Activated T-helper 1 cell treated with Interleukin-2 at 50 U/mL for 16 hours (primary cell): ENCODE results near the gene IHH.

ENCODE experiments used
- DNase-seq: peaks from one replicate; pipeline ENCODE4 v3.0.0-alpha.2; 2020; ENCODE audit warnings: low read depth

The IHH gene

DNA sequence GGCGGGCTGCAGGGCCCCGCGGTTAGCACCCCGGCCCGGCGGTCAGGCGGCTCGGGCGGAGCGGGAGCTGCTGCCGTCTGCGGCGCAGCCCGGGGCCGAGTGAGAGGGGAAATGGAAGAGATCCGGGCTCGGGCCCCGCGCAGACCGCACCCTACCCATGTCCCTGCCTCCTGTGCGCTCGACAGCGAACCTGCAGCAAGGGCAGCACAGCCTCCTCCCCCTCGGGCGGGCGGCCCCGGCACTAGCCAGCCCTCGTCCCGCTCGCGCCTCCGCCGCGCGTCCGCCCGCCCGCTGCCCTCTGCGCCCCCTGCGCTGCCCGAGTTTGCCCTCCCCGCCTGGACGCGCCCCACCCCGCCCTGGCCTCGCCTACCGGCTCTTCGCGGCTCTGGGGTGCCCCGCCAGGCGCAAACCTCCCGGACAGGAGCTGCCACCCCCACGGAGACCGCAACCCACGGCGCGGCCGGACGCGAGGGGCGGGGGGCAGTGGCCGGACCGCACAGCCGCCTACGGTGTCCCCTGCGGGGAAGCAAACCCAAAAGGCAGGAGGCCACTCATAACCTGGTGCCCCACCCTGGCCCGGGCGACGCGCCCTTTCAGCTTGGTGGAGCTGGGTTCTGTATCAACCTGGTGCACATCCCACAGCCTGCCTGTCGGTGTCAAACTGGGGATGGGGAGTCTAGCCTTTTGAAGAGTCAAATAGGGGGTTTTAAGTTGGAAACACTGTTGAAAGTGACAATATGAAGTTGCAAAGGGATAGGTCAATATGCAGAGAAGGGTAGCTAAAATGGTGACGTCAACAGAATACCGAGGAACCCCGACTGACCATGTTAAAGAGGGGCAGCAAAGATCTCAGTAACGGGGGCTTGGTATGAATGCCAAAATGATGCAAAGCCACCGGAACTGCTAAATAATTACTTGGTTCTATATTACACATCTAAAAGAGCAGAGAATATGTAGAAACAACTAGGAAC is at the start of gene IHH:
Gene IHH (minus strand): TSS at position 101 of the 971 bp plus-strand sequence. CDS start 454 bp downstream, outside the sequence.
- DNase-seq = no peak

DNA sequence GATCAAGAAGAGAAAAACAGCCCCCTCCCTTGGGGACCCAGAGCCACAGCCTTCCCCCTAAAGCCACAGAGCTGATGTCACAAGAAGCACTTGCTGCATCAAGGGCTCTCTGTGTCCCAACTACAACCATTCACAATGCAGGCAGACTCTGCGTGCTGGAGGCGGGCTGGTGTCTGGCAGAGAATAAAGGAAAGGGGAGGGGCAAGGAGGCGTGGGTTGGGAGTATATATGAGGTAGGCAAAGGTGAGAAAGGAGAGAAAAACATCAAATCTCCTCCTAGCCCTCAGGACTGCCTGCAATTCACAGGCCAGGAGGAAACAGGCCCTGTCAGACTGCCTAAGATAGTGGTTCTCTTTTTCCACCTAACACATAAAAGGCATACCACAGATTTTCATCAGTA is 48.8 kb upstream of the IHH start:
- no peak for DNase-seq

DNA sequence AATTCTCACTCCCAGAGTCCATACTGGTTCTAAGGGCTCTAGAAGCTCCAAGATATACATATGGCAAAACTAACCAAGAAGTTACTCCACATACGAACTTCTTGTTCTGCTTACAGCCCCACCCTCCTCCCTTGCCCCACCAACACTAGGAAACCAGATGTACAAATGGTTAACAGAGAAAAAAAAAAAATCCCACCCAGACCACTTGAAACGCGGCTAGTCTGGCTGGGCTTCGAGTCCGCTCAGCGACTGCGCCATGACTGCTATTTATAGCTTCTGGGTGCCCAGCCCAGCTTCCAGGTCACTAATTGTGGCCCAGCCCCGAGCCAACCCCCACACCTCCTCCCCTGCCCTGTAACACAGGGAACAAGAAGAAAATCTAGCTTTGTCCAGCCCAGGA is 47.0 kb upstream of the IHH start:
- DNase-seq = no peak

DNA sequence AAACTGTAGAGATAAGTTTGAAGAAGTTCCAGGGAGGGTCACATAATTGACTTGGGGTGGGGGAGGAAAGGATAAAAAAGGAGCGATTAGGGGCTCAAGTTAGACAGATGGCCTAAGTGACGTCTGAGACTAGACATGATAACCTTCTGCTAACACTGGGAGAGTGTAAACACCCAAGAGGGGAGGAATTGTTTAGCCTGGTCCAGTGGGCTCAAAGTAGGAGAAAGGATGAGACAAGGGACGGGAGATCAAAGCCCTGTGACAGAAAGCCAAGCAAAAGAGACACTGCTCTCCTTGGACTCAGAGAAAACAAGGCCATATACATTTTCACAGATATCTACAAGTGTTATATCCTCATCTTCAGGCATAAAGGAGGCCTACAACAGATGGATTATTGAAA is 45.5 kb upstream of the IHH start:
- no peak for DNase-seq

DNA sequence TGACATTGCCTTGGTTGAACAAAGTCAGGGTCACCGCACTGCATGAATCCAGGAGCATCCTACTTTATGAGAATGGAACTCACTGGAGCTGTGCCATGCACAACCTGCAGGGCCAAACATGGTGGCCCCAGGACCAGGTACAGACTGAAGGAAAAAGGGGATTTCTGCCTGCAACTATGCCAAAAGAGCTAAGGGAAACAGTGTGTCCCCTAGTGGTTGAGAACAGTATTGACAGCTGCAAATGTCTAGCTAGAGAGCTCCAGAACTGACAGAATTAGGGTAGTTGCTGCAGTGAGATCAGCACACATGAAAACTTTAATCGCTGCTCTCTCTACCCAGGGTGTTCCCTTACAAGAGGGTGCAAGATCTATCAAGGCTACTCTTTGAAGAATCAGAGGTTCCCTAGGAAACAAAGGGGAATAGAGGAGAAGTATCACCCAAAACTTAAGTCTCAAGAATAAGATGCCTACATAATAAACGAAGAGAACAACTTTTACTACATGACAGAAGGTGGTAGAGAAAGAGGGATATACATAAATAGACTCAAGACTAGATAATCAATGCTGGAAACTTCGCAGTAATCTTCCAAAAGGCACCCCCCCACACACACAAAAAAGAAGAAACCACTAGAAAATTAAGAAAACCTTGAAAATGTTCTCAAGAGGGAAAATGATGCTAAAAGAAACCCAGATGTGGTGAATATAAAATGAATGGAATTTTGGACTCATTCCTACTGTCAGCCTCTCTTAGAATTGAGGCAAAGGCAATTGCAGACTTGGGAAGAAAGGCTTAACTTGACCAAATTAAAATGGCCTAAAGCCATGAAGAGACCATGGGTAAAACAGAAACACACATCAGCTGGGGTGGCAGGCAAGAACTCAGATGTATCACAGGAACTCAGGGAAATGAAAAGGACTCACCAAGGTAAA is 43.6 kb upstream of the IHH start:
- DNase-seq = no peak

DNA sequence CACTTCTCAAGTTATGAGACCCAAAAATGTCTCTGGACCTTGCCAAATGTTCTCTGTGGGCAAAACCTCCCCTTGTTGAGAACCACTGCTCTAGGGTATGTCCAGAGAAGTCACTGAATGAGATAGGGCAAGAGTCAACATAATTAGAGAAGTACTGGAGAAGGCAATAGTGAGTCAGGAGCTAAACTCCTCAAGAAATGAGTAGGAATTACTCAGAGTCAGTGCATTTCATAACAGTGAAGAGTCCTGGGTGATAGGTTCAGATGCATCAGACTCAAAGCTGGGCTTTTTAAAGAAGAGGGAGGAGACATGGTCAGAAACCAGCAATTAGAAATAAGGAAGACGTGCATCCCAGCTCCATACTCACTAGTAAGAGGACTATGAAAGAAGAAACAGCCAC is 38.6 kb upstream of the IHH start:
- no peak for DNase-seq

DNA sequence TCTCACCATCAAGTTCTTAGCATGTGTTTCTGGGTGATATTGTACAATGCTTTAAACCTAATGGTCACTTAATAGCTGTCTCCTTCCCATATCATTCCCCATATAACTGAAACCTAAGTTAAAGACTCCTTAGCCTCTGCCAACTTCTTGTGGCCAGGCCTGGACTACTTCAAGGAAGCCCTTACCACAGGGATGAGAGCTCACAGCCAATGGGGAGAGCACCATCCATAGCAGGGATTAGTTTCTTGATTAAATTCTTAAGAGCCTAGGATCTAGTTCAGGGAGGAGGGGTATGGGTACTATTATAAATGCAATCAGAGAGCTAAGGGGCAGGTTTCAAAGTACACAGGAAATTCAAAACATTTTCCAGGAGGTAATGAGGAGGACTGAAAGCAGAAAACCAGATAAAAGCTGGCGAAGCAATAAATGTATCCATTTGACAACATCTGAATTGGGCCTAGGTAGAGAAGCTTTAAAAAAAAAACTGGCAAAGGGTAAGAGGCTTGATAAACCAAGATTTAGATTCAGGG is 34.8 kb upstream of the IHH start:
- DNase-seq = no peak

DNA sequence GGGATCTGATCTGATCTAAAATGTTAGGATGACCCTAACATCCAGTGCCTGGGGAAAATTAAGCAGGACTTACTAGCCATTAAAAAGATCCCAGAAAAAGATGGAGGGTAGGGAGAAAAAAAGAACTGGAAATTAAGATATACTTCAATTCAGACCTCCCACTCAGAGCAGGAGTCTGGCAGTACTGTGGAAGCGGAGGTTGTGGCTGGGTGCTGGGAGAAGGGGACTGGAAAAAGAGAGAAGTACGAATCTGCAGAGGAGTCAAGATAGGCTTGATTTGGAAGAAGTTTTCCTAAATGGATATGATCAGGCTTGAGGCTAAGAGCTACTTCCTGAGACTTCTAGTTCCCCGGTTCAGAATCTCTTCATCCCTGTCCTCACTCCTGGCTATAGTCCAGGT is 33.5 kb upstream of the IHH start:
- no peak for DNase-seq

DNA sequence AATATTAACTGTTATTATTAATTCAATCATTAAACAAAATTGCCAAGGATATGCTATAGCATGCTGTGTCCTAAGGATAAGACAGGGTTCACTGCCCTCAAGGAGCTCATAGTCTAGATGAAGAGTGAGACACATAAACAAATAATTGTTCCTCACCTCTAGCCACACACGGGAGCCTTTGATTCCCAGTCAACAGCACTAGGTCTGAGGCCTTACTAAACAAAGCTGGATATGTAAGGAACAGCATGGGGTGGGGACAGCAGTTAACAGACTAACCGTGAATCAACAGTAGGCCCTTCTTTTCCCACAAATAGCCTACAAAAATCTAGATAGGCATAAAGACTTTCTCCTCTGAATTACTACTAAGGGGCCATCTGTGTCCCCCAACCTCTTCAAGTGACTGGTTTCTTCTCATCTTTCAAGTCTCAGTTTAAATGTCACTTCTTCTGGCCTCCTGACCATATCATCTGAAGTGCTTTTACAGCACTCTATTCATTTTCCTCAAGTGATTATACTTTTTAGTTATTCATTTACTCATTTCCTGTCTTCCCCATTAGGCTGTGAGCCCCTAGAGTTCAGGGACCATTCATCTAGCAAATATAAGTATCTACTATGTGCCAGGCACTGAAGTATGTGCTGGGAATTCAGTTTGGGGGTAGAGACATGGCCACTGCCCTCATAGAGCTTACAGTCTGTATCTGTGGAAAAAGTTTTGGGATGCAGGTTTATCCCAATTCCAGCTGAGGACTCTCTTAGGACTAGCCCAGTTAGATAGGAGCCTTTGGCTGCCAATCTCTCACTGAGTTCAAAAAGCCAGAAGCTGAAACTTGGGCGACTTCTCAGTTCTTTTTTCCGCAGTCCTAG is 29.9 kb upstream of the IHH start:
- no peak for DNase-seq

DNA sequence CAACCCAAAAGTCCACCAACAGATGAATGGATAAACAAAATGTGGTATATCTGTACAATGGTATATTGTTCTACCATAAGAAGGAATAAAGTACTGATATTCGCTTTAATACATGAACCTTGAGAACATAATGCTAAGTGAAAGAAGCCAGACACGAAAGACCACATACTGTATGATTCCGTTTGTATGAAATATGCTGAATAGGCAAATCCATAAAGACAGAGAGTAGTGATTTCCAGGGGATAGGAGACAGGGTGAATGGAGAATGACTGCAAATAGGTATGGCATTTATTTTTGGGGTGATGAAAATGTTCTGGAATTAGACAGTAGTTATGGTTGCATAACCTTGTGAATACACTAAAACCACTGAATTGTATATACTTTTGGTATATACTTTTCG is 28.6 kb upstream of the IHH start:
- no peak for DNase-seq

DNA sequence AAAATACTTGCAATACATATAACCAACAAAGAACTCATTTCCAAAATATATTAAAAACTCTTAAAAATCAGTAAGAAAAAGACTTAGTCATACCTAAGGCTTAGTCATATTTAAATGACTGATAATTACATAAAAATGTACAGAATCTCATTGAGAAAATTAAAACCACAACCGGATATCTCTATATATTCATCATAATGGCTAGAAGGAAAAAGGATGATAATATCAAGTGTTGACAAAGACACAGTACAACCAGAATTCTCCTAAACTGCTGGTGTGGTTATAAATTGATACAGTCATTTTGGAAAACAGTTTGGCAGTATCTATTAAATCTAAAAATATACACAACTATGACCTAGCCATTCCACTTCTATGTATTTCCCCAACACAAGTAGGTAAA is 27.1 kb upstream of the IHH start:
- no peak for DNase-seq

DNA sequence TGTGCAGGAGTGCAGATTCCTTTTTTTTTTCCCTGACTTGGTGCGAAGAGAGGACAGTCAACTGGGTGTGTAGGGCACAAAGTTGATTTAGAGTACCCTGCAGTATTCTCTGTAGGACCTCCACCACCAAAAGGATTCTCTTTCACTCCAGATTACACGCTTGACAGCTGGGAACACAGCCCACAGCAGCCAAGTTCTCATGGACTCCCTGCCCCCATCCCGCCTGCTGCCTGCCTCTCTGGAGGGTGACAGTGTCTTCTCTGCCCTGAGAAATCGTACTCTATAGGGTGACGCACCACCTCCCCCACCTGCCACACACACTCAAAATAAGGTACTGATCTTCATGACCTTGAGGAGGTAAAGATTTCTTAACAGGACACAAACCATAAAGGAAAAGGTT is 26.6 kb upstream of the IHH start:
- no peak for DNase-seq

DNA sequence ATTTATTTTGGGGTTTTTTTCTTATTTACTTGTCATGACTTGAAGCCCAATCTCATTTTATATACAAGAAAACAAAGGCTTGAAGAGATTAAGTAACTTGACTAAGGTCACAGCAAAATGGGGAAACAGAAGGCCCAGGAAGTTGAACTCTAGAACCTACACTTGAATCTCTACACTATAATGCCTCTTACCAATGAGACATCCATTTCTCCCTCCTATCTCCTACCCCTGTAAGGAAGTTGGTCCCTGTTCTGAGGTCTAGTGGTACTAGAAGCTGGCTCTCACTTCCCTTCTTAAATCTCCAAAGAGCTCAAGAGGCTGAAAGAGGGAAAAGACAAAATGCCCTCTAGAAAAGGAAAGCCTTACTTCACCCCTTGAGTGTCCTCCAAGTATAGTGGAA is 25.5 kb upstream of the IHH start:
- no peak for DNase-seq

DNA sequence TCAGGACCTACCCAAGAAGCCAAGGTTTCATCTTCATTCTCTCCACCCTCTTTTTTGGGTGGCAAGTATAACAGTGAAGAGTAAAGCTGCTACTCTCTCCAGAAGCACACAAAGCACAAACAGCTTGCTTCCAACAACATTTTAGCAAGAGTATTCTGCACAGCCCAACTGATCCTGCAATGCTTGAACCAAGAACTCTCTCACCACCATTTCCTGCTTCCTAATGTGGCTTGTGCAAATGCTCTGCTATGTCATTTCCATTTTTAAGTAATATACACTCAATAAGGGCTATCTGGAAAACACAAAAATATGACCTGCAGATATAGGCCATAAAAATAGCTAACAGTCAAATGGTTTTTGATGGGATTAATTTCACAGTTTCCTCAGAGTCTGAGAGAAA is 24.1 kb upstream of the IHH start:
- DNase-seq = no peak

DNA sequence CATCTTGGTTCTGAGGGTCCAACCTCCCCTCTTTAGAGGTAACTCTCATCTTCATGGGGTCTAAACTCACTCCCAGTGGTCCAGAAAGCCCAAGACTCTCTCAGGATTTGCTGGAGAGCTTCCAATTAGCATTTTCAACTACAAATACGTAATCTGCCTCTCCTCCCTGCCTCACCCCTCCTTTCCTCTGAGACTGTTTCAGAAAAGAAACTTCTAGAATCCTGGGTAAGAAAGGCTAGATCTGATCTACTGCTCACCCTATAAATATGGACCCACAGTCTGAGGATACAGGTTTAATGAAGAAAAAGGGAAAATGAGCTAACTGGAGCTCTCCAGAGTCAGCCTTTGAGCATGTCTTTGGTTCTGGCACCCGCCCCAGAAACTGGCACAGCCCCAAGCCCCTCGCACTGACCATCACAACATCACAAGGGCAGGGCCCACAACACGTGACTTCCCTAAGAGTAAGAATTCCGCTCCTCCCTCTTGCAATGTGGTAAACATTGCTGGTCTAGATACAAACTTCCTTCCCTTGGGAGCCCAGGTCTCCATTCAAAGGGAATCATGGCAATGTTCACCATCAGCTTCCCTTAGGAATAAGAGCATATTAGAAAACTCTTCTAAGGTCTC is 21.7 kb upstream of the IHH start:
- DNase-seq = no peak

DNA sequence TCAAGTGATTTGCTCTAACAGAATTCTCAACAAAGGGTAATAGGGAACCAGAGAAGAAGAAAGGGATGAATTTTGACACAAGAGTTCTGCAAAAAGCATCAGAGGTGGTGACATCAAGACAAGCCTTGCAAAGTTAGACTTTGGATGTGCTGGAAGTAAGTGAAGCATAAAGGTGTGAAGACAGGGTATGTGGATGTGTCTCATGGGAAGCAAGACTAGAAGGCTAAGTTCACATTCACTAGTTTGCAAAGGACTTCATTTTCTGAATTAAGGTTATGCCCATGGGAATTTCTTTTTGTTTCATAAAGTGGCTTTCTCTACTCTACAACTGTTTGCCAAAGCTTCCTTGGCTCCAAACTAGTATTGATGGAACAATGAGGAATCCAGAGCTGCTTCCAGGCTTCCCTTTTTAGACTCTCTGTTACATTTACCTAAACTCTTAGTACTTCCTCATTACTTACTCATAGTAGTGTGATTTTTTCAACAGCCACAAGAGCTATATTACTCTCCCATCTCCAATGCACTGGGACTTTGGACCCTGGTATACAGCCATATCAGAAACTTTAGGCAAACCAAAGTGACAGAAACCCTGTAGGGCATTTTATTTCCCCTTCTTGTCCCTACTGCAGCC is 21.1 kb upstream of the IHH start:
- DNase-seq = no peak

DNA sequence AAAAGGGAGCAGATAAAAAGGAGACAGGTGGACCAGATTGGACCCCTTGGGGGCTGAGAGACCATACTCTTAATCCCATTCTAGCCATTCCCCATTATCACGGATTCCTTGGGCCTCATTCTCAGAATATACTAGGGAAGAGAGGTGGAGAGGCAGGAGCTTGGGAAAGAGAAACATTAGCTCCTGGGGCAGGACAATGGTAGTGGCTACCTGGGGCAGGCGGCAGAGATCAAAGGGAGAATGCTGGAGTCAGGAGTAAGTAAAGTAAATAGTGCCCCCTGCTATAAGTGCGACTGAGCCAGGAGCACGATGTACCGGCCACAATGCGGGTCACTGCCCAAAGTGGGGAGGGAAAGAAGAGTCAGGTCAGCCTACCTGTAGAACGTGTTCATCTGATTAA is 20.4 kb upstream of the IHH start:
- DNase-seq = no peak

DNA sequence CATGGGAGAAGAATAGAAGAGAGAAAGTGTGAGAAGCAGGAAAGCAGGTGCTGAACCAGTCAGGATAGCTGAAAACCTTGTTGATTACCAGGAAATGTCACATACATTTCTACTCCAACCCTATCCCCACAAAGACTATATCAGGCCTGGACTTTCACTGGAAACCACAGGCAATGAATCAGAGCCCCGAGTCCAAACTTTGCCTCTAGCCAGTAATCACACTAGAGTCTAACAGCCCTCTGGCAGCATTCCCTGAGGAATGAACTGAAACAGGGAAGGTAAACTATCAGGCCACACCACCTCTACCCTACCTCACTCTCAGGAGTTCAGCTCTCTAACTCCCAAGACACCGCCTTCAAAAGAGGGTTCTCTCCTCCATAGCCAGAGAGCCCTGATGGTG is 18.7 kb upstream of the IHH start:
- no peak for DNase-seq

DNA sequence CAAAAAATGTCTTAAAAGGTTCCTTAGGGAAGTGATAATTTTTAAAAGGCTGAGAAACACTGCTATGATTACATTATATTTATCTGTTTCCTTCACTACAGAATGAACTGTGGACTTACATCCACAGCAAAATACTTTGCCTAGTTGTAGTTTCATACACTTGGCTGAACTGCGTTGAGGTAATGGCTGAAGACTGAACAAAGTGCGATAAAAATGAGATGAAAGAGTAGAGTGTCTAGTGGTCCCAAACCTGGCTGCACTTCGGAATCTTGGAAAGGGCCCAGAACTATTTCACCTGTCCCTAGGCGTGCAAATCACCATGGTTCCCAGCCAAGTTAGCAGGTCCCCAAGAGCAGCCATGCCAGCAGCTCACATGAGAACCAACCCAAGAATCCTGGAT is 18.2 kb upstream of the IHH start:
- DNase-seq = no peak

DNA sequence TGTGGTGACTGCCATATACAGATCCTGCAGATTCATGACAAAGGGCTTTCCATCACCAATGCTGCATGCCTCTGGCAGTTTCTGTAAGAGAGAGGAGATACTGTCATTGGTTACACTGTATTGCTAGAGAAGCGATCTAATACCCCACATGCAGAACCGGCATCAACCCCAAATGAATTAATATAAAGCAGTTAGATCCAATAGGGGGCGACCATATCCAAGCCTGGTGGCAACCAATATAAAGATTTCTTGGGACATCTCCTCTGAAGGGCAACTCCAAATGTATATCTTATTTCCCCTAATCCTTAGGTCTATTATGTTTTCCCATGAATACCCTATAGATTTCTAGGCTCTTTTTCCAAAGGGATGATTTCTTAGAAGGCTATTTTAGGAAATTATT is 17.4 kb upstream of the IHH start:
- no peak for DNase-seq

DNA sequence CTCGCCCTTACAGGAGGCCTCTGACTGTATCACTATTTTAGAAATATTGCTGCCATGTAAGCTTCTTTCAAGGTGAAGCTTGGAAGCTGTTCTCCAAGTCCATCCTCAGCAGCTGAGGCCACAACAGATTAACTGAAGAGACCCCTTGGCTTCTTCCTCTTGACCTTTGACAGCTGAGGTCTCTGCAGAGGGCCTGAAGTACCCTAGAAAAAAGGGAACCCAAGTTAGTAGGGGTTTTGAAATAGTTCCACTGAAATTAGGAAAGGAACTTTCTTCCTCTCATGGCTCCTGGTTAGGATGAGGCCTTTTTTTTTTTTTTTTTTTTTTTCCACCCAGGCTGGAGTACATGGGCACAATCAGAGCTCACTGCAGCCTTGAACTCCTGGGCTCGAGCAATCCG is 15.5 kb upstream of the IHH start:
- DNase-seq = no peak
